ENCODE results near the gene SLC9A1. TPM values are rescaled to one million over a fixed set of nuclear protein-coding genes. Genes with fewer than 3 reads are reported as not detected.

Gene SLC9A1
- total RNA-seq, 1 experiment from 2014 or later, result 35.3 TPM

GRCh38 chr1:27105018-27105417 lies 49.9 kb downstream of the SLC9A1 start:
- Histone ChIP-seq H3K4me3 (ENCODE audit: low read length) (no peak overlapping the region), H4K20me1 (ENCODE audit: insufficient read depth, low read depth, low read length) (no peaks in the 10 kb centered on the region), H3K36me3 (ENCODE audit: insufficient read depth, low read length) (0 out of 2 replicates have a peak, but pooled peaks cover 24% of the 10 kb centered on the region), H3K79me2 (ENCODE audit: low read length) (peaks cover 8% of the 10 kb centered on the region; the same call in 1 of the 2 replicates), H3K27ac (ENCODE audit: low read length) (peak overlapping the region; percentile 45), H3K9me3 (ENCODE audit: low read length) (no peaks in the 10 kb centered on the region), H2AFZ (ENCODE audit: low read length) (no peak overlapping the region), H3K27me3 (ENCODE audit: low read length) (no peaks in the 10 kb centered on the region), H3K9me2 (replicated peaks; ENCODE audit: insufficient read depth, low read length) (no peaks in the 10 kb centered on the region), H3K4me1 (ENCODE audit: low read length) (peaks cover 54% of the 10 kb centered on the region), H3K4me2 (ENCODE audit: low read depth, low read length, poor library complexity, severe bottlenecking) (no peak overlapping the region), H3K9ac (ENCODE audit: low read length) (no peak overlapping the region)
- DNase-seq, result no peak

DNA sequence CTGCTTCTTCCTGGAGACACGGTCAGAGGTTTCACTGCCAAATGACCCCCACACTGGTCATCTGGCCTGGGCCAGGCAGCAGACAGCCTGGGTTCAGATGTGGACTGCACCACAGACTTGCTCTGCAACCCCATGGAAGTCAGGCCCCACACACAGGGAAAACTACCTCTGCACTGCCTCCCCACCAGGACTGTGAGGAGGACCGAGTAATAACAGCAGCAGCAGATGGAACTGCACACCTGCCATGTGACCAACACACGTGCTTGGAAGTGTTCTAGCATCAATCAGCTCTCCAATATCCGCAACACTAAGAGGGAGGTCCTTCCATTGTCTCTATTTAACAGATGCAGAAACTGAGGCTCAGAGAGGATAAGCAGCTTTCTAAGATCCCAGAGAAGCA lies 51.4 kb downstream of the SLC9A1 start:
- H3K27me3 ChIP-seq (ENCODE audit: low read length), result no peaks in the 10 kb centered on the region
- no peak overlapping the region for H3K4me3 ChIP-seq (ENCODE audit: low read length)
- 0 out of 2 replicates have a peak, but pooled peaks cover 15% of the 10 kb centered on the region for H3K36me3 ChIP-seq (ENCODE audit: insufficient read depth, low read length)
- H3K27ac ChIP-seq (ENCODE audit: low read length), result peak overlapping the region; percentile 60
- H4K20me1 ChIP-seq (ENCODE audit: insufficient read depth, low read depth, low read length), result 0 out of 2 replicates have a peak, but pooled peaks cover 3% of the 10 kb centered on the region
- no peaks in the 10 kb centered on the region for H3K9me3 ChIP-seq (ENCODE audit: low read length)
- no peak overlapping the region for H2AFZ ChIP-seq (ENCODE audit: low read length)
- DNase-seq, result no peak
- H3K9ac ChIP-seq (ENCODE audit: low read length), result 0 out of 2 replicates have a peak overlapping the region, but pooled peaks have one; percentile 12
- H3K79me2 ChIP-seq (ENCODE audit: low read length), result no peaks in the 10 kb centered on the region; the same call in 1 of the 2 replicates
- no peak overlapping the region for H3K4me2 ChIP-seq (ENCODE audit: low read depth, low read length, poor library complexity, severe bottlenecking)
- peaks cover 69% of the 10 kb centered on the region for H3K4me1 ChIP-seq (ENCODE audit: low read length)
- no peaks in the 10 kb centered on the region for H3K9me2 ChIP-seq (replicated peaks; ENCODE audit: insufficient read depth, low read length)

DNA sequence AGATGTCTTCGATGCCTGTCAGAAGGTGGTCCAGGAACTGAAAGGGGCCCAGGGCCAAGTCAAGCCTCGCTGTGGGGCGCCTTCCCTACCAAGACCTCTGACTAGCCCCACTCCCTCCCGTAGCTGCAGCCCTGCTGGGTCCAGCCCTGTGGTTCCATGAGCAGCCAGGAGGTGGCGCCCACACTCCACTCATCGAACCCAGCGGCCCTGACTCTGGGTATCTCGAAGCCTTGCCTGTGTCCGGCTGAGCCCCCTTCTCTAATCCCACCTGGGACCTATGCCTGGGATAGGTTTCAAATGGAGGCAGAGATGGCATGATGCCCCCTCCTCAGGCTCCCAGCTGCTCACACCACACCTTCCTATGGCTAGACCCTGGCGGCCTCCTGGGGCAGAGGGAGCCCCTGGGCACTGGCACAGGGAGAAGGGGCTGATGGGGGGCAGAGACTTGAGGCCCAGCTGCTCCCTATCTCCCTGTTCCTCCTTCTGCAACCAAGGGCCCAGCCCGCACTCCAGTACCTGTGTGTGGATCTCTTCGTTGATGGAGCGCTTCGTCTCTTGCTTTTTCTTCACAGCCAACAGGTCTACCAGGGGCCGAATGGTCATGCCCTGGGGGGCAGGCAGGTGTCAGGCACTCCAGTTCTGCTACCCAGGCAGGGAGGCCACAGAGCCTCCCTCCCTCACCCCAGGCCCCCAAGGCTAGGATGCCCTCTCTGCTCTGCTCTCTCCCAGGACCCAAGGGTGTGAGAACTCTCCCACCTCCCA lies 52.0 kb downstream of the SLC9A1 start:
- H3K9me3 ChIP-seq (ENCODE audit: low read length), result no peaks in the 10 kb centered on the region
- peak overlapping the region; percentile 60 for H3K27ac ChIP-seq (ENCODE audit: low read length)
- H3K4me2 ChIP-seq (ENCODE audit: low read depth, low read length, poor library complexity, severe bottlenecking), result no peak overlapping the region
- H3K4me3 ChIP-seq (ENCODE audit: low read length), result no peak overlapping the region
- no peaks in the 10 kb centered on the region for H3K9me2 ChIP-seq (replicated peaks; ENCODE audit: insufficient read depth, low read length)
- peak overlapping the region; percentile 12; the same call in 1 of the 2 replicates for H3K9ac ChIP-seq (ENCODE audit: low read length)
- peak; percentile 91 for DNase-seq
- no peaks in the 10 kb centered on the region for H3K27me3 ChIP-seq (ENCODE audit: low read length)
- peaks cover 71% of the 10 kb centered on the region for H3K4me1 ChIP-seq (ENCODE audit: low read length)
- H3K79me2 ChIP-seq (ENCODE audit: low read length), result no peaks in the 10 kb centered on the region; the same call in 1 of the 2 replicates
- H2AFZ ChIP-seq (ENCODE audit: low read length), result no peak overlapping the region
- H3K36me3 ChIP-seq (ENCODE audit: insufficient read depth, low read length), result 0 out of 2 replicates have a peak, but pooled peaks cover 15% of the 10 kb centered on the region
- 0 out of 2 replicates have a peak, but pooled peaks cover 3% of the 10 kb centered on the region for H4K20me1 ChIP-seq (ENCODE audit: insufficient read depth, low read depth, low read length)

DNA sequence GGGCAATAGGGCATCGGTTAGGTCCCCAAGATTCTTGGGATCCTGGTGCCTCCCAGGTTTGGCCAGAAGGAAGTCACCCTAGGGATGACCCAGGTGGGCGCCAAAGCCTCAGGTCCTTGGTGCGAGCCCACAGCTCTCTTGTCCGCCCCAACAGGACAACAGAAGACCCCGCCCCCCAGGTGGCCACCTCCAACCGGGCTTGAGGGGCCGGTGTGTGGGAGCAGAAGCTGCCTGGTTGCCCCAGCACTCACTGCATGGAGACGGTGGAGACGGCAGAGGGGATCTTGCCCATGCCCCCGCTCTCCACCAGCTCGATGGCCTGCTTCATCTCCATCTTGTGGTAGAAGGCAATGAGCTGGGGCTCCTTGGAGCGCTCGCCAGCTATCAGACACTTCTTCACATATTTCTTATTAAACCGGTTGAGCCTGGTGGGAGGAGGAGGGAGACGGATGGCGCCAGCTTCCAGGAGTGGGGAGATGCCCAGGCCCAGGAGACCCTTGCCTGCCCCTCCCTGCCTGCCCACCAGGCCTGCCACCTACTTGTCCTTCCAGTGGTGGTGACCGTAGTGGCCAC lies 52.7 kb downstream of the SLC9A1 start:
- no peak for DNase-seq
- Histone ChIP-seq H2AFZ (ENCODE audit: low read length) (no peak overlapping the region), H3K79me2 (ENCODE audit: low read length) (no peaks in the 10 kb centered on the region; the same call in 1 of the 2 replicates), H3K9me3 (ENCODE audit: low read length) (no peaks in the 10 kb centered on the region), H3K36me3 (ENCODE audit: insufficient read depth, low read length) (0 out of 2 replicates have a peak, but pooled peaks cover 15% of the 10 kb centered on the region), H3K4me3 (ENCODE audit: low read length) (no peak overlapping the region), H3K4me2 (ENCODE audit: low read depth, low read length, poor library complexity, severe bottlenecking) (no peak overlapping the region), H3K9me2 (replicated peaks; ENCODE audit: insufficient read depth, low read length) (no peaks in the 10 kb centered on the region), H3K27ac (ENCODE audit: low read length) (0 out of 2 replicates have a peak overlapping the region, but pooled peaks have one; percentile 27), H3K4me1 (ENCODE audit: low read length) (peaks cover 66% of the 10 kb centered on the region), H3K9ac (ENCODE audit: low read length) (peak overlapping the region; percentile 6; the same call in 1 of the 2 replicates), H3K27me3 (ENCODE audit: low read length) (no peaks in the 10 kb centered on the region), H4K20me1 (ENCODE audit: insufficient read depth, low read depth, low read length) (0 out of 2 replicates have a peak, but pooled peaks cover 3% of the 10 kb centered on the region)

DNA sequence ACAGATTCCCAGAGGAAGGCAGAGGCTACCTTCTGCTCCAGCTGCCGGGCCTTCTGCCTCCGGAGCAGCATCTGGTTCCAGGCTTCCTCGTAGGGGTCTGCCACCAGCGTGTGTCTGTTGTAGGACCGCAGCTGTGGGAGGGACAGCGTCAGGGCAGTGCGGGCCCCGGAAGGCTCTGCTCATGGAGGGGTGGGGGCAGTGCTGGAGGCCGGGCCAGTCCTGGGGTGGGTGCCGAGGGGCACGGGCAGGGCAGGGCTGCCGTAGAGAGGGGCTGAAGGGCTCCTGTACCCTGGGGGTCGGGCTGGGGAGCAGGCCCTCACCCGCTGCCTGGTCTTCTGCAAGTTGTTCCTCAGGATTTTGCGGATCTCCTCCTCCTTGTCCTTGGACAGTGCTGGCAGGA lies 53.2 kb downstream of the SLC9A1 start:
- Histone ChIP-seq H3K27ac (ENCODE audit: low read length) (no peak overlapping the region), H3K9me3 (ENCODE audit: low read length) (no peaks in the 10 kb centered on the region), H3K36me3 (ENCODE audit: insufficient read depth, low read length) (0 out of 2 replicates have a peak, but pooled peaks cover 15% of the 10 kb centered on the region), H3K4me3 (ENCODE audit: low read length) (no peak overlapping the region), H3K9me2 (replicated peaks; ENCODE audit: insufficient read depth, low read length) (no peaks in the 10 kb centered on the region), H3K4me2 (ENCODE audit: low read depth, low read length, poor library complexity, severe bottlenecking) (no peak overlapping the region), H3K9ac (ENCODE audit: low read length) (0 out of 2 replicates have a peak overlapping the region, but pooled peaks have one; percentile 12), H3K27me3 (ENCODE audit: low read length) (no peaks in the 10 kb centered on the region), H2AFZ (ENCODE audit: low read length) (no peak overlapping the region), H4K20me1 (ENCODE audit: insufficient read depth, low read depth, low read length) (0 out of 2 replicates have a peak, but pooled peaks cover 3% of the 10 kb centered on the region), H3K79me2 (ENCODE audit: low read length) (no peaks in the 10 kb centered on the region; the same call in 1 of the 2 replicates), H3K4me1 (ENCODE audit: low read length) (peaks cover 61% of the 10 kb centered on the region)
- DNase-seq, result no peak

- no peak overlapping the region for H3K27ac ChIP-seq (ENCODE audit: low read length)
- H2AFZ ChIP-seq (ENCODE audit: low read length), result no peak overlapping the region
- H3K79me2 ChIP-seq (ENCODE audit: low read length), result no peaks in the 10 kb centered on the region; the same call in 1 of the 2 replicates
- H3K4me1 ChIP-seq (ENCODE audit: low read length), result peaks cover 55% of the 10 kb centered on the region
- H3K4me3 ChIP-seq (ENCODE audit: low read length), result no peak overlapping the region
- no peak overlapping the region for H3K4me2 ChIP-seq (ENCODE audit: low read depth, low read length, poor library complexity, severe bottlenecking)
- H4K20me1 ChIP-seq (ENCODE audit: insufficient read depth, low read depth, low read length), result 0 out of 2 replicates have a peak, but pooled peaks cover 3% of the 10 kb centered on the region
- no peaks in the 10 kb centered on the region for H3K27me3 ChIP-seq (ENCODE audit: low read length)
- no peak for DNase-seq
- H3K9ac ChIP-seq (ENCODE audit: low read length), result peak overlapping the region; percentile 60; the same call in 1 of the 2 replicates
- no peaks in the 10 kb centered on the region for H3K9me3 ChIP-seq (ENCODE audit: low read length)
- 0 out of 2 replicates have a peak, but pooled peaks cover 15% of the 10 kb centered on the region for H3K36me3 ChIP-seq (ENCODE audit: insufficient read depth, low read length)
- no peaks in the 10 kb centered on the region for H3K9me2 ChIP-seq (replicated peaks; ENCODE audit: insufficient read depth, low read length)
Measured at GRCh38 chr1:27101054-27101491, 53.9 kb downstream of the SLC9A1 start.

- Histone ChIP-seq H3K27ac (ENCODE audit: low read length) (peak overlapping the region; percentile 86), H3K9ac (ENCODE audit: low read length) (peak overlapping the region; percentile 60), H3K27me3 (ENCODE audit: low read length) (no peaks in the 10 kb centered on the region), H2AFZ (ENCODE audit: low read length) (no peak overlapping the region), H3K36me3 (ENCODE audit: insufficient read depth, low read length) (0 out of 2 replicates have a peak, but pooled peaks cover 15% of the 10 kb centered on the region), H3K9me3 (ENCODE audit: low read length) (no peaks in the 10 kb centered on the region), H3K9me2 (replicated peaks; ENCODE audit: insufficient read depth, low read length) (no peaks in the 10 kb centered on the region), H3K4me2 (ENCODE audit: low read depth, low read length, poor library complexity, severe bottlenecking) (peak overlapping the region; percentile 76), H3K4me1 (ENCODE audit: low read length) (peaks cover 55% of the 10 kb centered on the region), H3K4me3 (ENCODE audit: low read length) (peak overlapping the region; percentile 40; the same call in 1 of the 2 replicates), H3K79me2 (ENCODE audit: low read length) (no peaks in the 10 kb centered on the region; the same call in 1 of the 2 replicates), H4K20me1 (ENCODE audit: insufficient read depth, low read depth, low read length) (0 out of 2 replicates have a peak, but pooled peaks cover 3% of the 10 kb centered on the region)
- no peak for DNase-seq
Measured at GRCh38 chr1:27100335-27101053, 54.4 kb downstream of the SLC9A1 start.

Measured in Karpas-422 (cell line).